Mesenchymal stem cell (in vitro differentiated cells and primary cell): Measurements from ENCODE around the gene ABCG1.

ENCODE experiments used
- DNase-seq: peaks from one replicate; pipeline ENCODE4 v3.0.0-alpha.2; 2013
- H2AFZ ChIP-seq: one replicate; pipeline ENCODE4 v1.6.1; 2013; ENCODE audit warnings: low read depth, mild to moderate bottlenecking, control low read depth, inconsistent platforms, low read length, moderate library complexity
- H2AK5ac ChIP-seq: 2 replicates; pipeline ENCODE4 v1.6.1; 2013; ENCODE audit warnings: low read length, moderate library complexity, mild to moderate bottlenecking, inconsistent platforms; ENCODE audit not compliant: severe bottlenecking
- H2BK120ac ChIP-seq: one replicate; pipeline ENCODE4 v1.6.1; 2013; ENCODE audit warnings: low read depth, mild to moderate bottlenecking, inconsistent platforms, low read length, moderate library complexity
- H2BK12ac ChIP-seq, 2 experiments: one replicate each; pipeline ENCODE4 v1.6.1; 2013; ENCODE audit warnings: inconsistent platforms in 2 of 2, low read length in 2 of 2, mild to moderate bottlenecking in 2 of 2, moderate library complexity in 2 of 2, control low read depth in 1 of 2
- H2BK15ac ChIP-seq: one replicate; pipeline ENCODE4 v1.6.1; 2013; ENCODE audit warnings: mild to moderate bottlenecking, low read depth, inconsistent platforms; ENCODE audit not compliant: poor library complexity, severe bottlenecking
- H2BK5ac ChIP-seq: 2 replicates; pipeline ENCODE4 v1.6.1; 2013; ENCODE audit warnings: low read depth, mild to moderate bottlenecking, low read length, control low read depth, inconsistent platforms; ENCODE audit not compliant: poor library complexity, severe bottlenecking
- H3K14ac ChIP-seq, 2 experiments: one replicate each; pipeline ENCODE4 v1.6.1; 2013; ENCODE audit warnings: inconsistent platforms in 2 of 2, low read length in 2 of 2, control low read depth in 1 of 2, mild to moderate bottlenecking in 1 of 2, moderate library complexity in 1 of 2
- H3K18ac ChIP-seq, 2 experiments: one replicate each; pipeline ENCODE4 v1.6.1; 2013; ENCODE audit warnings: inconsistent platforms in 2 of 2, low read length in 2 of 2, control low read depth in 1 of 2, low read depth in 1 of 2, mild to moderate bottlenecking in 1 of 2
- H3K23ac ChIP-seq, 2 experiments: one replicate each; pipeline ENCODE4 v1.6.1; 2013; ENCODE audit warnings: inconsistent platforms in 2 of 2, low read length in 2 of 2, mild to moderate bottlenecking in 2 of 2, moderate library complexity in 2 of 2, control low read depth in 1 of 2
- H3K27ac ChIP-seq: 2 replicates; pipeline ENCODE4 v1.5.1; 2013; ENCODE audit warnings: mild to moderate bottlenecking, moderate library complexity, low read length, control low read depth, inconsistent platforms; ENCODE audit not compliant: poor library complexity, severe bottlenecking
- H3K27me3 ChIP-seq, 2 experiments: 2 replicates each; pipeline versions ENCODE4 v1.6.1 to v1.7.0; 2013; ENCODE audit warnings: low read length in 2 of 2, mild to moderate bottlenecking in 2 of 2, moderate library complexity in 2 of 2, control low read depth in 1 of 2, inconsistent platforms in 1 of 2; ENCODE audit not compliant: control insufficient read depth in 1 of 2, insufficient read depth in 1 of 2
- H3K36me3 ChIP-seq, 2 experiments: 2 replicates each; pipeline versions ENCODE4 v1.6.1 to v1.7.0; 2013; ENCODE audit warnings: low read length in 2 of 2, control low read depth in 1 of 2, inconsistent platforms in 1 of 2, low read depth in 1 of 2, mild to moderate bottlenecking in 1 of 2; ENCODE audit not compliant: insufficient read depth in 2 of 2, control insufficient read depth in 1 of 2
- H3K4ac ChIP-seq, 2 experiments: one replicate each; pipeline ENCODE4 v1.6.1; 2013; ENCODE audit warnings: inconsistent platforms in 2 of 2, low read length in 2 of 2, mild to moderate bottlenecking in 2 of 2, moderate library complexity in 2 of 2, control low read depth in 1 of 2, low read depth in 1 of 2
- H3K4me1 ChIP-seq: 2 replicates; pipeline ENCODE4 v1.6.1; 2013; ENCODE audit warnings: low read depth, low read length, control low read depth; ENCODE audit not compliant: control insufficient read depth, insufficient read depth
- H3K4me2 ChIP-seq: 2 replicates; pipeline ENCODE4 v1.6.1; 2013; ENCODE audit warnings: low read length, mild to moderate bottlenecking, inconsistent platforms; ENCODE audit not compliant: poor library complexity, severe bottlenecking
- H3K4me3 ChIP-seq, 2 experiments: 2 replicates each; pipeline versions ENCODE4 v1.5.1 to v1.7.0; 2013; ENCODE audit warnings: low read length in 2 of 2, mild to moderate bottlenecking in 2 of 2, control low read depth in 1 of 2, low read depth in 1 of 2; ENCODE audit not compliant: insufficient read depth in 1 of 2
- H3K79me1 ChIP-seq: replicated peaks from 2 replicates; pipeline ENCODE4 v1.6.1; 2013; ENCODE audit warnings: mild to moderate bottlenecking, control low read depth, low read length, inconsistent platforms; ENCODE audit not compliant: poor library complexity, severe bottlenecking
- H3K9ac ChIP-seq: 2 replicates; pipeline ENCODE4 v1.7.0; 2013; ENCODE audit warnings: mild to moderate bottlenecking, low read length, moderate library complexity
- H3K9me3 ChIP-seq: 2 replicates; pipeline ENCODE4 v1.7.0; 2013; ENCODE audit warnings: mild to moderate bottlenecking, low read length; ENCODE audit not compliant: control insufficient read depth
- H4K8ac ChIP-seq: one replicate; pipeline ENCODE4 v1.6.1; 2013; ENCODE audit warnings: inconsistent platforms, mild to moderate bottlenecking, low read length, moderate library complexity
- H4K91ac ChIP-seq: one replicate; pipeline ENCODE4 v1.6.1; 2013; ENCODE audit warnings: mild to moderate bottlenecking, low read length, inconsistent platforms
- WGBS: methylation state at CpG from one replicate; pipeline ENCODE4 v1.1.7; 2013; ENCODE audit warnings: mixed read lengths; 5-methylcytosine and 5-hydroxymethylcytosine counted together

The ABCG1 gene

DNA sequence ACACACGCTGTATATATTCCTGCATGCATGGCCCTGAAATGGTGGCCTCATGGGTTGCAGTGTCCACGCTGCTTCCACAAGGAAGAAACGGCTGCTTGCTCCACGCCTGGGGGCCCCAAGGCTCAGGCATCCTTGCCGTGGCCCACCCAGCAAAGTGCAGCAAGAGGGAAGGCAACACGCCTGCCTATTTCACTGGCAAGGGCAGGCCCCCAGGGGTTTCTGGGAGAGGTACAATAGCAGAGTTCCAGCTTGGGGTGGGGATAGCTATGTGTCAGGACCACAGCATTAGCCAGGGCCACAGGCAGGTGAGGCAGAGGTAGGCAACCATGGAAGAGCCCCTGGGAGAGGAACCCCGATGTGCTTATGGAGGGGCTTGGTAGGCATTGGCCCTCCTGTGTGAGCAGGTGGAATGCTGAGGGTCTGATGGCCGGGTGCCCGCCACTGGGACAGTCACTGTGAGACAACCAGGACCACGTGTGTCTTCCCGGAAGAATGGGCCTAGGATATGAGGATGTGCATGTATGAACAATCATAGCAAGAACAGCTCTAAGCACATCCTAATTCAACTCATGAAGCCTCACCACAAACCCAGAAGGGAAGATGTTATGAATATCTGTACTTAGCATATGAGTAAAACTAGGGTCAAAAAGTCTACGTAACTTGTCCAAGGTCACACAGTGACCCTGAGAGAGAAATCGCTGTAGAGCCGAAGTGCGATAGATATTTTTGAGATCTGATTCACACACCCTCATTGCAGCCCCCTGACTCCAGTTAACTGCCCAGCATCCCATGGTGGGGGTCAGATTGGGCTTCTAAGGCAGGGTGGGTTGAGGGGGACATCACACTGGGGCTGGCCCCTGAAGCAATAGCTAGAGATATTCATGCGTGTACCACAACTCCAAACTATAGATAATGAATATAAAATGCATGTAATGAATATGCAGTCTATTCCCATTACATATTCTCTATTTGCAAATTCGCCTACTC, 120.1 kb downstream of the ABCG1 start:
- H3K36me3 ChIP-seq = no peaks in the 10 kb centered on the region
- no peak overlapping the region for H3K23ac ChIP-seq
- 82% methylated on average over 14 of the region's 17 CpGs for WGBS
- H3K4me3 ChIP-seq = no peak overlapping the region
- no peak overlapping the region for H4K91ac ChIP-seq
- no peak overlapping the region for H2BK120ac ChIP-seq
- H2BK15ac ChIP-seq = no peak overlapping the region
- DNase-seq = no peak
- H2AK5ac ChIP-seq = peak overlapping the region; percentile 8
- no peak overlapping the region for H3K4me2 ChIP-seq
- no peaks in the 10 kb centered on the region for H3K79me1 ChIP-seq
- no peak overlapping the region for H2BK12ac ChIP-seq
- H3K4me1 ChIP-seq = peaks cover 13% of the 10 kb centered on the region
- no peak overlapping the region for H2BK5ac ChIP-seq
- H3K9me3 ChIP-seq = no peaks in the 10 kb centered on the region
- no peak overlapping the region for H4K8ac ChIP-seq
- peaks cover 0 to 56% of the 10 kb centered on the region in 2 experiments for H3K27me3 ChIP-seq
- no peak overlapping the region for H3K9ac ChIP-seq
- H3K27ac ChIP-seq = no peak overlapping the region
- no peak overlapping the region for H3K14ac ChIP-seq
- H2AFZ ChIP-seq = no peak overlapping the region
- no peak overlapping the region for H3K4ac ChIP-seq
- H3K18ac ChIP-seq = no peak overlapping the region

- Histone ChIP-seq H3K18ac (no peak overlapping the region), H2AK5ac (no peak overlapping the region), H3K79me1 (no peaks in the 10 kb centered on the region), H3K14ac (no peak overlapping the region), H3K4me3 (peak overlapping the region in 1 of 2 experiments; percentile 8), H3K4me1 (peaks cover 13% of the 10 kb centered on the region), H3K9ac (no peak overlapping the region), H3K27ac (no peak overlapping the region), H3K36me3 (no peaks in the 10 kb centered on the region), H3K4ac (no peak overlapping the region), H3K27me3 (peaks cover 0 to 51% of the 10 kb centered on the region in 2 experiments), H4K8ac (no peak overlapping the region), H3K23ac (no peak overlapping the region), H2BK15ac (no peak overlapping the region), H2AFZ (no peak overlapping the region), H3K9me3 (no peaks in the 10 kb centered on the region), H2BK5ac (no peak overlapping the region), H2BK12ac (no peak overlapping the region), H3K4me2 (no peak overlapping the region), H4K91ac (no peak overlapping the region), H2BK120ac (no peak overlapping the region)
- WGBS = 88% methylated on average over 24 of the region's 24 CpGs
- DNase-seq = no peak
Measured at GRCh38 chr21:42340187-42341050, 121.5 kb downstream of the ABCG1 start.

DNA sequence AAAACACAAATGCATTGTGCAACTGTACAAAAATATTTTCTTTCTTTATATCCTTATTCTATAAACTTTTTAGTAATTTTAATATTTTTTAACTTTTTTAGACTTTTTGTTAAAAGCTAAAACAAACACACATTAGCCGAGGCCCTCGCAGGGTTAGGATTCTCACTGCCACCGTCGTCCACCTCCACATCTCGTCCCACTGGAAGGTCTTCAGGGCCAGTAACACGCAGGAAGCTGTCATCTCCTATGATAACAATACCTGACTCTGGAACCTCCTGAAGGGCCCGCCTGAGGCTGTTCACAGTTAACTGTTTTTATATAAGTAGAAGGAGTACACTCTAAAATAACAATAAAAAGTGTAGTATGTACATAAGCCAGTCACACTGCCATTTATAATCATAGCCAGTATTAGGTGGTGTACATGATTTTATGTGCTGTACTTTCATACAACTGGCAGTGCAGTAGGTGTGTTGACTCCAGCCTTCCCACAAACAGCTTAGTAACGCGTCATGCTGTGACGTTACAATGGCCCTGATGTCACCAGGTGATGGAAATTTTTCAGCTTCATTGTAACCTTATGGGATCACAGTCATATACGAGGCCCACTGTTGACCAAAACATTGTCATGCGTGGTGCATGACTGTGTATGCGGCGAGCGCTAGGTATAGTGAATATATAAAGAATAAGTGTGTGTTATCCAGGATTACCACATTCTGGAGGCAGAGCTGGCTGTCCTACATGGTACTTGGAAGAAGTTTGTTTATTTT, 123.0 kb downstream of the ABCG1 start:
- Histone ChIP-seq H2BK12ac (no peak overlapping the region), H2AFZ (no peak overlapping the region), H3K4me3 (no peak overlapping the region), H3K36me3 (no peaks in the 10 kb centered on the region), H3K79me1 (no peaks in the 10 kb centered on the region), H3K4me2 (no peak overlapping the region), H2AK5ac (no peak overlapping the region), H3K27ac (no peak overlapping the region), H3K23ac (no peak overlapping the region), H3K9me3 (no peaks in the 10 kb centered on the region), H3K4me1 (peaks cover 10% of the 10 kb centered on the region), H2BK5ac (no peak overlapping the region), H3K18ac (no peak overlapping the region), H2BK15ac (no peak overlapping the region), H3K4ac (no peak overlapping the region), H3K14ac (no peak overlapping the region), H2BK120ac (no peak overlapping the region), H3K9ac (no peak overlapping the region), H3K27me3 (peaks cover 3 to 38% of the 10 kb centered on the region in 2 experiments), H4K8ac (no peak overlapping the region), H4K91ac (no peak overlapping the region)
- 91% methylated on average over 13 of the region's 15 CpGs for WGBS
- DNase-seq = no peak
